ENCODE measurements around the gene ANO7.

GRCh38 chr2:241146286-241146685 lies 42.2 kb upstream of the ANO7 start:
- no peak for TF ChIP-seq POLR2A (IDR thresholded peaks at IDR 0.05)
- TF ChIP-seq, protein P1, sequence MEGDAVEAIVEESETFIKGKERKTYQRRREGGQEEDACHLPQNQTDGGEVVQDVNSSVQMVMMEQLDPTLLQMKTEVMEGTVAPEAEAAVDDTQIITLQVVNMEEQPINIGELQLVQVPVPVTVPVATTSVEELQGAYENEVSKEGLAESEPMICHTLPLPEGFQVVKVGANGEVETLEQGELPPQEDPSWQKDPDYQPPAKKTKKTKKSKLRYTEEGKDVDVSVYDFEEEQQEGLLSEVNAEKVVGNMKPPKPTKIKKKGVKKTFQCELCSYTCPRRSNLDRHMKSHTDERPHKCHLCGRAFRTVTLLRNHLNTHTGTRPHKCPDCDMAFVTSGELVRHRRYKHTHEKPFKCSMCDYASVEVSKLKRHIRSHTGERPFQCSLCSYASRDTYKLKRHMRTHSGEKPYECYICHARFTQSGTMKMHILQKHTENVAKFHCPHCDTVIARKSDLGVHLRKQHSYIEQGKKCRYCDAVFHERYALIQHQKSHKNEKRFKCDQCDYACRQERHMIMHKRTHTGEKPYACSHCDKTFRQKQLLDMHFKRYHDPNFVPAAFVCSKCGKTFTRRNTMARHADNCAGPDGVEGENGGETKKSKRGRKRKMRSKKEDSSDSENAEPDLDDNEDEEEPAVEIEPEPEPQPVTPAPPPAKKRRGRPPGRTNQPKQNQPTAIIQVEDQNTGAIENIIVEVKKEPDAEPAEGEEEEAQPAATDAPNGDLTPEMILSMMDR (IDR thresholded peaks at IDR 0.05) = no peak
- no peak for TF ChIP-seq POLR2AphosphoS5 (IDR thresholded peaks at IDR 0.05)

Data from prostate gland (tissue), 2 donors.